Left renal pelvis (tissue), 4 donors: ENCODE results near the gene CSNK1G1. TPM values are rescaled to one million over a fixed set of nuclear protein-coding genes. Genes with fewer than 3 reads are reported as not detected.
"Not testable (repeated sequence)": the region's sequence is repeated elsewhere in the genome, so short reads cannot be mapped to it uniquely, and the experiment has no call there.

Experiments used
- DNase-seq, 4 donors: peaks; one replicate each; pipeline ENCODE4 v3.0.0-alpha.2; 2013; ENCODE audit warnings: low read depth in 4 of 4, low spot score in 3 of 4
- polyA plus RNA-seq, 4 donors: library from polyadenylated mRNA; unstranded; fragments of 120-200 nt; gene quantifications; one replicate each; pipeline ENCODE4 v1.2.1, GENCODE V29; 2013; ENCODE audit not compliant: insufficient read length in 4 of 4

CSNK1G1 gene
- polyA plus RNA-seq, 4 donors, result 12.8 to 23.5 (median 21.5) TPM

- no peak for DNase-seq
Observed at GRCh38 chr15:64351265-64351664, 4.7 kb downstream of the CSNK1G1 start.

GRCh38 chr15:64349375-64349774, 6.6 kb downstream of the CSNK1G1 start:
- no peak for DNase-seq

GRCh38 chr15:64348455-64348854, 7.5 kb downstream of the CSNK1G1 start:
- no peak for DNase-seq

GRCh38 chr15:64346242-64346641, 9.7 kb downstream of the CSNK1G1 start:
- DNase-seq, result not testable (repeated sequence)

GRCh38 chr15:64344651-64345294, 11.2 kb downstream of the CSNK1G1 start:
- DNase-seq, result no peak

GRCh38 chr15:64343841-64344240, 12.1 kb downstream of the CSNK1G1 start:
- no peak for DNase-seq

- DNase-seq, result no peak
Observed at GRCh38 chr15:64343222-64343621, 12.8 kb downstream of the CSNK1G1 start.

GRCh38 chr15:64341961-64342360, 14.0 kb downstream of the CSNK1G1 start:
- no peak for DNase-seq

GRCh38 chr15:64340355-64340754, 15.6 kb downstream of the CSNK1G1 start:
- DNase-seq, result no peak

GRCh38 chr15:64337761-64338160, 18.2 kb downstream of the CSNK1G1 start:
- DNase-seq, result no peak

- DNase-seq, result no peak
Observed at GRCh38 chr15:64333986-64334929, 21.7 kb downstream of the CSNK1G1 start.

- no peak for DNase-seq
Observed at GRCh38 chr15:64333516-64333915, 22.5 kb downstream of the CSNK1G1 start.

GRCh38 chr15:64331668-64332067, 24.3 kb downstream of the CSNK1G1 start:
- not testable (repeated sequence) for DNase-seq

- DNase-seq, result not testable (repeated sequence)
Observed at GRCh38 chr15:64326975-64327374, 29.0 kb downstream of the CSNK1G1 start.

GRCh38 chr15:64326458-64326857, 29.5 kb downstream of the CSNK1G1 start:
- not testable (repeated sequence) for DNase-seq

GRCh38 chr15:64324165-64324877, 31.7 kb downstream of the CSNK1G1 start:
- no peak for DNase-seq

GRCh38 chr15:64315216-64315615, 40.8 kb downstream of the CSNK1G1 start:
- no peak for DNase-seq

- DNase-seq, result no peak
Observed at GRCh38 chr15:64314456-64314855, 41.5 kb downstream of the CSNK1G1 start.

- no peak for DNase-seq
Observed at GRCh38 chr15:64311566-64311965, 44.4 kb downstream of the CSNK1G1 start.

- DNase-seq, result no peak
Observed at GRCh38 chr15:64310036-64310435, 45.9 kb downstream of the CSNK1G1 start.

GRCh38 chr15:64305261-64305660, 50.7 kb downstream of the CSNK1G1 start:
- DNase-seq, result no peak
